IMR-90 (cell line): ENCODE measurements around the gene MBOAT2. TPM values are rescaled to one million over a fixed set of nuclear protein-coding genes. Genes with fewer than 3 reads are reported as not detected.

Experiments
- ATAC-seq: fragments of 200-7000 bp; cut with Tn5 transposase; 2 replicates; pipeline ENCODE4 v1.9.1; 2020; ENCODE audit warnings: low read depth, mild to moderate bottlenecking, moderate library complexity
- BruUV-seq: library from RNA; stranded (reverse); fragments of 400-500 nt; replicated peaks from 2 replicates; lab custom pipeline; 2021; lab: Mats Ljungman, UMichigan
- CTCF ChIA-PET: fragments of 300-600 bp; formaldehyde crosslinking; extraction: SDS; loops from one replicate; lab custom pipeline; 2021; ENCODE audit warnings: antibody characterized with exemption; lab: Yijun Ruan, JAX
- POLR2A ChIA-PET: fragments of 300-600 bp; sonication (Branson Sonifier 250); formaldehyde crosslinking; loops from one replicate; lab custom pipeline; 2022; ENCODE audit warnings: antibody characterized with exemption; ENCODE audit not compliant: unreplicated experiment; lab: Charles Lee
- DNase-seq: peaks from one replicate; pipeline ENCODE4 v3.0.0; 2013
- H2AFZ ChIP-seq: replicated peaks from 2 replicates; pipeline ENCODE3; 2013; ENCODE audit warnings: low read length, mild to moderate bottlenecking; ENCODE audit not compliant: poor library complexity
- H2AK5ac ChIP-seq: 2 replicates; pipeline ENCODE4 v1.6.1; 2013; ENCODE audit warnings: low read depth, low read length, inconsistent platforms
- H2AK9ac ChIP-seq: replicated peaks from 2 replicates; pipeline ENCODE3; 2013; ENCODE audit warnings: mild to moderate bottlenecking, low read depth, low read length, moderate library complexity; ENCODE audit not compliant: poor library complexity
- H2BK120ac ChIP-seq: 2 replicates; pipeline ENCODE4 v1.6.1; 2013; ENCODE audit warnings: low read depth, low read length, inconsistent platforms
- H2BK15ac ChIP-seq: 3 replicates; pipeline ENCODE4 v1.6.1; 2013; ENCODE audit warnings: low read depth, low read length, inconsistent platforms
- H2BK20ac ChIP-seq: 2 replicates; pipeline ENCODE4 v1.6.1; 2013; ENCODE audit warnings: low read depth, mild to moderate bottlenecking, inconsistent platforms, low read length, moderate library complexity
- H2BK5ac ChIP-seq: 2 replicates; pipeline ENCODE4 v1.6.1; 2013; ENCODE audit warnings: mild to moderate bottlenecking, low read depth, low read length, inconsistent platforms; ENCODE audit not compliant: poor library complexity, severe bottlenecking
- H3K14ac ChIP-seq: replicated peaks from 2 replicates; pipeline ENCODE4 v1.6.1; 2013; ENCODE audit warnings: low read depth, low read length, inconsistent platforms
- H3K18ac ChIP-seq: 2 replicates; pipeline ENCODE4 v1.6.1; 2013; ENCODE audit warnings: low read depth, low read length, control low read depth
- H3K23ac ChIP-seq: 2 replicates; pipeline ENCODE4 v1.6.1; 2013; ENCODE audit warnings: low read depth, low read length, inconsistent platforms
- H3K27ac ChIP-seq: 2 replicates; pipeline ENCODE4 v1.5.1; 2013; ENCODE audit warnings: mild to moderate bottlenecking, control low read depth, low read length; ENCODE audit not compliant: insufficient read depth
- H3K27me3 ChIP-seq: 2 replicates; pipeline ENCODE4 v1.6.1; 2013; ENCODE audit warnings: low read length; ENCODE audit not compliant: control insufficient read depth, insufficient read depth
- H3K36me3 ChIP-seq: 2 replicates; pipeline ENCODE4 v1.6.1; 2013; ENCODE audit warnings: low read length, mixed read lengths; ENCODE audit not compliant: control insufficient read depth, insufficient read depth
- H3K4ac ChIP-seq: 2 replicates; pipeline ENCODE4 v1.6.1; 2013; ENCODE audit warnings: low read depth, low read length, inconsistent platforms
- H3K4me1 ChIP-seq: 2 replicates; pipeline ENCODE4 v1.6.1; 2013; ENCODE audit warnings: low read length, mixed read lengths; ENCODE audit not compliant: control insufficient read depth, insufficient read depth
- H3K4me2 ChIP-seq: 2 replicates; pipeline ENCODE4 v1.6.1; 2013; ENCODE audit warnings: low read depth, mild to moderate bottlenecking, control low read depth, low read length, moderate library complexity
- H3K4me3 ChIP-seq: 2 replicates; pipeline ENCODE4 v1.5.1; 2013; ENCODE audit warnings: low read depth, mild to moderate bottlenecking, control low read depth, low read length, moderate library complexity; ENCODE audit not compliant: insufficient read depth
- H3K56ac ChIP-seq: 2 replicates; pipeline ENCODE4 v1.6.1; 2013; ENCODE audit warnings: low read length, inconsistent platforms; ENCODE audit not compliant: insufficient read depth; ENCODE audit errors: extremely low read depth
- H3K79me1 ChIP-seq, 2 experiments: 2 replicates each; pipeline ENCODE4 v1.6.1; 2013; ENCODE audit warnings: low read length in 2 of 2, inconsistent platforms in 1 of 2, low read depth in 1 of 2
- H3K9ac ChIP-seq: 2 replicates; pipeline ENCODE4 v1.6.1; 2013; ENCODE audit warnings: low read depth, low read length, control low read depth
- H3K9me1 ChIP-seq: 2 replicates; pipeline ENCODE4 v1.6.1; 2013; ENCODE audit warnings: low read length, inconsistent platforms; ENCODE audit not compliant: insufficient read depth
- H3K9me3 ChIP-seq: 2 replicates; pipeline ENCODE4 v1.6.1; 2013; ENCODE audit warnings: low read length; ENCODE audit not compliant: control insufficient read depth, insufficient read depth
- H4K20me1 ChIP-seq: 2 replicates; pipeline ENCODE4 v1.6.1; 2013; ENCODE audit warnings: low read length, inconsistent platforms; ENCODE audit not compliant: insufficient read depth
- H4K5ac ChIP-seq: 2 replicates; pipeline ENCODE4 v1.6.1; 2013; ENCODE audit warnings: mild to moderate bottlenecking, low read depth, low read length, control low read depth
- H4K8ac ChIP-seq, 2 experiments: 2 replicates each; pipeline ENCODE4 v1.6.1; 2013; ENCODE audit warnings: low read depth in 2 of 2, low read length in 2 of 2, control low read depth in 1 of 2, inconsistent platforms in 1 of 2
- H4K91ac ChIP-seq: 2 replicates; pipeline ENCODE4 v1.6.1; 2013; ENCODE audit warnings: low read depth, low read length, inconsistent platforms; ENCODE audit not compliant: insufficient read depth
- BHLHE40 ChIP-seq: fragments of 150-350 bp; IDR thresholded peaks from 2 replicates; pipeline ENCODE4 v1.6.1; 2016; ENCODE audit warnings: mild to moderate bottlenecking, low read depth, low read length
- CEBPB ChIP-seq: IDR thresholded peaks from 2 replicates; pipeline ENCODE4 v1.6.1; 2012; ENCODE audit warnings: low read depth, low read length, improper control_type of control experiment
- CHD1 ChIP-seq: IDR thresholded peaks from 2 replicates; pipeline ENCODE4 v1.6.1; 2012; ENCODE audit warnings: low read depth, low read length, improper control_type of control experiment
- CTCF ChIP-seq: conservative IDR thresholded peaks from 2 replicates; pipeline ENCODE4 v1.5.1; 2012; ENCODE audit warnings: mild to moderate bottlenecking, low read depth, low read length, improper control_type of control experiment
- ELK1 ChIP-seq: fragments of 150-350 bp; IDR thresholded peaks from 2 replicates; pipeline ENCODE4 v1.6.1; 2016; ENCODE audit warnings: low read depth, mild to moderate bottlenecking, low read length, moderate library complexity, borderline replicate concordance
- FOS ChIP-seq: fragments of 150-350 bp; IDR thresholded peaks from 2 replicates; pipeline ENCODE4 v1.6.1; 2016; ENCODE audit warnings: low read depth, low read length
- MAFK ChIP-seq: IDR thresholded peaks from 2 replicates; pipeline ENCODE4 v1.6.1; 2012; ENCODE audit warnings: low read depth, low read length, improper control_type of control experiment
- MAZ ChIP-seq: IDR thresholded peaks from 2 replicates; pipeline ENCODE4 v1.6.1; 2012; ENCODE audit warnings: low read depth, mild to moderate bottlenecking, low read length, improper control_type of control experiment, moderate library complexity, borderline replicate concordance
- MXI1 ChIP-seq: IDR thresholded peaks from 2 replicates; pipeline ENCODE4 v1.6.1; 2012; ENCODE audit warnings: low read depth, mild to moderate bottlenecking, low read length, moderate library complexity, borderline replicate concordance
- NFE2L2 ChIP-seq: fragments of 150-350 bp; IDR thresholded peaks from 2 replicates; pipeline ENCODE4 v1.6.1; 2016; ENCODE audit warnings: low read depth, mild to moderate bottlenecking, low read length
- POLR2A ChIP-seq: IDR thresholded peaks from 2 replicates; pipeline ENCODE4 v1.6.1; 2012; ENCODE audit warnings: mild to moderate bottlenecking, low read depth, low read length
- RAD21 ChIP-seq: IDR thresholded peaks from 2 replicates; pipeline ENCODE4 v1.6.1; 2012; ENCODE audit warnings: low read length, improper control_type of control experiment
- RCOR1 ChIP-seq: IDR thresholded peaks from 2 replicates; pipeline ENCODE4 v1.6.1; 2012; ENCODE audit warnings: mild to moderate bottlenecking, low read length, improper control_type of control experiment; ENCODE audit not compliant: insufficient replicate concordance
- RFX5 ChIP-seq: IDR thresholded peaks from 2 replicates; pipeline ENCODE4 v1.8.0; 2012; ENCODE audit warnings: low read depth, mild to moderate bottlenecking, low read length, moderate library complexity
- SMC3 ChIP-seq: fragments of 150-350 bp; IDR thresholded peaks from 2 replicates; pipeline ENCODE4 v1.6.1; 2016; ENCODE audit warnings: low read depth, mild to moderate bottlenecking, antibody characterized with exemption, low read length, moderate library complexity
- USF2 ChIP-seq: fragments of 150-350 bp; IDR thresholded peaks from 2 replicates; pipeline ENCODE4 v1.6.1; 2017; ENCODE audit warnings: mild to moderate bottlenecking, antibody characterized with exemption, low read length, low read depth
- WGBS, 2 experiments: methylation state at CpG; one replicate each; pipeline versions ENCODE4 v1.1.5 to v1.1.7; 2013; ENCODE audit warnings: missing lambda C conversion rate in 2 of 2; ENCODE audit not compliant: insufficient read length in 1 of 2; ENCODE audit errors: extremely low coverage in 2 of 2; 5-methylcytosine and 5-hydroxymethylcytosine counted together
- dilution Hi-C: fragments of 300-500 bp; cut with HindIII; formaldehyde crosslinking; loops from one replicate; pipeline ENCODE4 v1.14.3; 2018; ENCODE audit warnings: low sequenced_read_pairs; ENCODE audit not compliant: unreplicated experiment
- in situ Hi-C: fragments of 300-500 bp; cut with MboI; formaldehyde crosslinking; loops from 3 replicates; pipeline ENCODE4 v1.14.3; 2019; ENCODE audit warnings: low sequenced_read_pairs, inconsistent platforms, mixed read lengths
- intact Hi-C: fragments of 100-400 bp; cut with micrococcal nuclease; formaldehyde crosslinking; loops from 2 replicates; pipeline ENCODE4 v1.10.0; 2022
- polyA plus RNA-seq, 3 experiments: library from polyadenylated mRNA; depleted of rRNA; stranded (reverse); fragments of >200 nt; gene quantifications; 2 replicates each; pipeline ENCODE4 v1.2.3, GENCODE V29; 2012; ENCODE audit warnings: low replicate concordance in 1 of 3
- total RNA-seq: library from RNA; depleted of rRNA; stranded (reverse); fragments of >200 nt; gene quantifications from 2 replicates; pipeline ENCODE4 v1.2.3, GENCODE V29; 2012

The MBOAT2 gene
- total and polyA plus RNA-seq, 2 of the 4 experiments (the other 2 are of a cell fraction): 33.9 to 102 TPM

- WGBS, 2 experiments: no CpG with 5 or more reads among the region's 4 CpGs
- in situ Hi-C loops (no loop called here), intact Hi-C loops (no loop called here), dilution Hi-C loops (no loop called here)
- Histone ChIP-seq H3K9ac (peak overlapping the region; percentile 65; the same call in 1 of the 2 replicates), H3K9me3 (no peaks in the 10 kb centered on the region), H2BK20ac (0 out of 2 replicates have a peak overlapping the region, but pooled peaks have one; percentile 14), H2AK5ac (peak overlapping the region; percentile 65), H3K23ac (peak overlapping the region; percentile 62; the same call in 1 of the 2 replicates), H3K4me1 (peaks cover 15% of the 10 kb centered on the region), H3K36me3 (no peaks in the 10 kb centered on the region), H2AK9ac (no peak overlapping the region), H4K91ac (0 out of 2 replicates have a peak overlapping the region, but pooled peaks have one; percentile 34), H3K9me1 (peaks cover 4% of the 10 kb centered on the region), H3K4me3 (no peak overlapping the region), H3K27ac (no peak overlapping the region; the same call in 1 of the 2 replicates), H3K18ac (no peak overlapping the region; the same call in 1 of the 2 replicates), H3K4ac (peak overlapping the region; percentile 38; the same call in 1 of the 2 replicates), H2BK5ac (peak overlapping the region; percentile 54), H2AFZ (peak overlapping the region; percentile 10), H2BK120ac (peak overlapping the region; percentile 79; the same call in 1 of the 2 replicates), H3K79me1 (peaks cover 47 to 72% of the 10 kb centered on the region in 2 experiments), H3K14ac (peak overlapping the region; percentile 52; the same call in 1 of the 2 replicates), H4K20me1 (no peaks in the 10 kb centered on the region; the same call in 1 of the 2 replicates), H2BK15ac (no peak overlapping the region), H3K4me2 (peak overlapping the region; percentile 92), H3K56ac (no peak overlapping the region), H4K8ac (peak overlapping the region in 1 of 2 experiments; percentile 34; a peak in 1 of 4 replicates), H3K27me3 (no peaks in the 10 kb centered on the region), H4K5ac (peak overlapping the region; percentile 82; the same call in 1 of the 2 replicates)
- TF ChIP-seq MAFK (no peak), MXI1 (no peak), FOS (no peak), CHD1 (no peak), RCOR1 (no peak), CTCF (no peak), NFE2L2 (no peak), ELK1 (no peak), CEBPB (no peak), BHLHE40 (no peak), RFX5 (no peak), MAZ (no peak), RAD21 (no peak), USF2 (no peak), POLR2A (no peak), SMC3 (no peak)
- POLR2A ChIA-PET: interaction anchor here (0.6 kb wide), 1 partner anchor 122 kb away, joined by 3 read pairs; no protein-coding TSS in a partner anchor
- peak; percentile 33 for ATAC-seq
- BruUV-seq: no TSS peak
- DNase-seq: no peak
- CTCF ChIA-PET: no interaction called here
Observed at GRCh38 chr2:8984855-8985254, 18.6 kb downstream of the MBOAT2 start.
